Stimulated activated naive CD4-positive, alpha-beta T cell (primary cell): ENCODE measurements around the gene HOXB5.
A peak's percentile ranks its signal among the peaks of the same experiment; 100 is the strongest.

Experiments
- DNase-seq, 6 experiments: peaks; one replicate each; lab custom pipeline; 2025; lab: John Stamatoyannopoulos, UW

Gene HOXB5

GRCh38 chr17:48593126-48593829 is at the start of gene HOXB5:
TSS of gene HOXB5 (minus strand) at chr17:48593779. CDS start at chr17:48593682, 97 bp downstream.
- peak in 2 of 6 experiments; percentile 20 to 28 for DNase-seq

DNA sequence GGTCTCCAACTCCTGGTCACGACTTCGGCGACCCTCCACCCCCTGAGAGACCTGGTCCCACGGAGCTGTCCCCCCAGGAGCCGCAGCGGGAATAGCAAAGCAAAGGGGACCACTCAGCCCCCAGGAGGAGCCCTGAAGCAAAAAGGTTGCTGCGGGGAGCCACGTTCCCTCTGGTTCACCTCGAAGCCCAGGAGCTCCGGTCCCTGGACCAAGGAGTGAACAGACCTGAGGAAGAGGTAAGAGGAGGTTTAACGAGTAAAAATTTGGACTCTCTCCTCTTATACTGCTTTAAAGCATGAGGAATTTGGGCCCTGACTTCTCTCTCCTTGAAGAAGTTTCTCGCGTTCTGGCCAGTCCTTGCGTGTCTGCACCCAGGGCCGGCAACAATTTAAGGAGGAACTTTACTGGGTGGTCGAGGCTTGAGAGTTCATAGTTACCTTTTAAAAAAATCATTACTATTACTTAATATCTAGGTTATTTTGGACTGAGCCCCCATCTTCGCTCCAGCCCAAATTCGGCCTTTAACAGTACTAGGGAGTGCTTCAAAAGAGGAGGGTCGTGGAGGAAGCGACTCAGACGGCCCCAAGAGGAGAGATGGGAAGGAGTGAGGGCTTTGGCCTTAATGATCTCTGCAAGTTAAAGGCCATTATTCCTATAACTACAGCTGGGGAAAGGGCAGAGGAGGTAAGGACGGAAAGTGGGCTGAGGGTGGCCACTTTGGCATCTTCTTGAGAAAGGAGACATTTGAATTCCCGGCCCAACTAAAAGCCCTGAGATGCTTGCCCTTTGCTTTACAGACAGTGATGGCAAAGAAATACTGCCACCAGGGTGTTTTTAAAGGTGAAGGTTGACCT is 49.5 kb upstream of the HOXB5 start:
- DNase-seq = no peak

DNA sequence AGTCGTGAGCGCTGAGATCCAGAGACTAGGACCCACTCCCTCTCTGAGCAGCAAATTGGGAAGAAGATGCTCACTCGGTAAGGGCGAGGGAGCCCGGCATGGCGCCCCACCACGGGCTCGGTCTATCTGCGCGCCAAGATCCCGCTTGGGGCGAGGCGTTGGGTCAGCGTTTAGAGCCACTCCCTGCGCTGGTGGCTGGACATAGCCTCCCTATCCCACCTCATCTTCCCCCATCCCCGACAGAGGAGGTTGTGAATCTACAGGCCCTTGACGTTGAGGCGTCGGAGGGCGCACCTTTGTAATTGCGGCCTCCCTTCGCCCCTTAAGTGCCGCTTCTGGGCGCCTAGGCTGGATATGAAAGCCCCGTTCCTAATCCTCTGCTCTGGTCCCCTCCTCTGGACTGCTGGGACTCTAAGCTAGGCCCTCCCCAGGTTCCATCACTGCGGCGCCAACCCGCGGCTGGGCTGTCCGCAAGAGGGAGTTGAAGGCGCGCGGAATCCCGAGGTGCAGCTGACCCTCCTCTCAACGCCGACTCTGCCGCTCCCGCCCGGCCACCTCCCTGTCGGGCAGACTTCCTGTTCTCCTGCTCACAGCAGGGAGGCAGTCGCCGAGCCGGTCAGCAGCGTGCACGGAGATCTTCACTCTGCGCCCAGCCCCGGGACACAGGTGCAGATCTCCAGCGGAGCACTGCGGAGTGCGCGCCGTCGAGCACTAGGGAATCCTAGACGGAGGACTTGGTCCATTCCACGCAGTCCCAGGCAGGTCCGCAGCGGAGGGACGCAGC is 48.7 kb upstream of the HOXB5 start:
- DNase-seq = no peak

DNA sequence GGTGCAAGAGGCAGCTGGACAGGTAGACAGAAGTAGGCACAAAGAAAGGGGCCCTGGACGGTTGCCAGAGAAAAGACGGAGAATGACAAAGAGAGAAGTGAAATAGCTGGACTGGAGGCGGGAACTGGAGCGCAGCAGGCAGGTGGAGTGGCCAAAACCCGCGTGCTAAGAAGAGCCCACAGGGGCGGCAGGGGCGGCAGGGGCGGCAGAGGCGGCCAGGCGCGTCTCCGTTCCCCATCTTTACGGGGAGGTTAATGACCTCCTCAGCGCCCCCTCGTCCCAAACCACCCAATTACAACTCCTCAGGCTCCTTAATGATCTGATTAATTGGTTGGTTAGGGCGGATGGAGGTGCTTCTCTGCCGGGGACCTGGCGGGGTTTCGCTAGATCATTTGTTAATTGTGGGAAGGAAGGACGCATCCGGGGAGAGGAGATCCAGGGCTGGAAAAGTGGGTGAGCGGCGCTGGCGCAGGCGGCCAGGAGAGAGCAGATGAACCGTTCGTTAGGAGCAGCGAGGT is 48.0 kb upstream of the HOXB5 start:
- no peak for DNase-seq

DNA sequence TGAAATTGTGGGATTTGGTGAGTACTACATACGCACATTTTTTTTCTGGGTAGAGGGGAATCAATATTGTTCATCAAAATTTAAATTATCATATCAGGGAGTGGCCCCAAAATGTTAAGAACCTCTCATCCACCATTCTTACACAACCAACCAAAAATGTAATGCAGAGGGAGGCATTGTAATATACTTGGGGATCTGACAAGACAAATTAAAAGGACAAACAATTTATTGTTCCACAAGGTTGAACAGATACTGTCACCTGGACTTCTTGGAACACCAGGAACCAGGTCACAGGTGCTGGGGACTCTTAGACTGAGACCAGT is 47.2 kb upstream of the HOXB5 start:
- DNase-seq = no peak

DNA sequence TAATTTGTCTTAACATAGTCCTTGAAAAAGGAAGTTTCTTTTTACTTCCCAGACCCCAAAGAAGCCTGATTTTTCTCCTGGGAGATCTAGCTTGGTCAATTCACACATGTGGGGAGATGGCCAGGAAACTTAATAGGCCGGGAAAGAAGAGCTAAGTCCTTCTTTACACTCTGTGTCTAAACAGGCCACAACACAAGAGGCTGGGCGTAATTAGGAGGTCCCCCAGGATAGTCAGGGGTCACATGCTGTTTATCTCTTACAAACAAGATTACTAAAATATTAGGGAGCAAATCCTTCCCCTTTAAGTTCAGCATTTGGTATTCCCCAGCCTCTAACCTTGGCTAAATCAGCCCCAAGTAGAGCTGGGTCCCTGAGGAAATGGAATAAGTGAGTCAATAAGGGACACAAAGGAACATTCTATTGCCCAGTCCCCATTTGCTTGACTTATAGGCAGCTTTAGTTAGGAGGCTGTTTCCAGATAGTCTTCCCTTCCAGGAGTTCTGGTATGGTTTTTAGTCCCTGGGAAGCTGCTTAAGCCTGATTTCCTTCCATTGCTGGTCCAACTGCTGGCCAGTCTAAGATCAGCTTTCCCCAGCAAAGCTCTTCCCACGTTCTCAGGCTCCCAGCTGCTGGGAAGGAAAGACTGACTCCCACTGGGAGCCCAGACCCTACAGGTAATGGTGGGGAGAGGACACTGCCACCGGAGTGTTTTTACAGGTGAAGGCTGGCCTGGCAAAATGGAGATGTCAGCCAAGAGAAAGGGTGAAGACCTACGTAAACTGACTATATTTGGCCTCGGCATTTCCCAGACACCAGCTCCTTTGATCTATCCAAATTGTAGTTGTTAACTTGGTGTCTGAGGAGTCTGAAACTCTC is 46.6 kb upstream of the HOXB5 start:
- no peak for DNase-seq

- no peak for DNase-seq
Observed at GRCh38 chr17:48639136-48639535, 45.6 kb upstream of the HOXB5 start.

GRCh38 chr17:48637323-48638260 is 44.0 kb upstream of the HOXB5 start:
- DNase-seq = no peak

- peak in 5 of 6 experiments; percentile 22 to 50 (median 39) for DNase-seq
Observed at GRCh38 chr17:48636177-48637018, 42.8 kb upstream of the HOXB5 start.

DNA sequence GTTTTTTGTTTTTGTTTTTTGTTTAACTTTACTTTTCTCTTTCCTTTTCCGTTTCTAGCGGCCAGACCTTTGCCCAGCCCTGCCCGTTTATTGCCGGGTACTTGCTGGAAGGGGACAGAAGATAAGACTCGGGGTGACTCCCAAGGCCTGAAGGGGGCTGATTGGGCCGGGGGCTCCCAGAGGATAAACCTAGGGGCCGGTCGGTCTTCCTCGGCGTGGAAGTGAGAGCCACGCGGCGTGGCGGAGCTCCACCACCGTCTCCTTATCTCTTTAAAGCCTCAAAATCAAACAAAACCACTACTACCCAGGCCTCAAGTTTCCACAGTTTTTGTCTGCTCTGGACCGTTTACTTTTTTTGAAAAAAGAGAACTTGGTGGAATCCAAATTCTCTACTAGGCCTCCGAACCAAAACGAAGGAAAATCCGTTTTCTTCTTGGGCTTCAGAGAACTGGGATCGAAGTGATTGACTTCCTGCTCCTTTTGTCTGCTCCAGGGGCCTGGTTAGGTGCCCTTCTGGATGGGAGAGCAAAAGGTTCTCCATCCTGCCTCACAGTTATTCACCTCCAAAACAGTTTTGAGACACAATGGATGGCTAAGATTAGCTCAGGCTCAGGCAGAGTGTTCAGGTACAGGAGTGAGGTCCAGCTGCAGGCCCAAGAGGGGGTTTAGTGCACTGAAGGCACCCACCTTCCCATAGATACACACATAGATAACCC is 41.1 kb upstream of the HOXB5 start:
- no peak for DNase-seq

DNA sequence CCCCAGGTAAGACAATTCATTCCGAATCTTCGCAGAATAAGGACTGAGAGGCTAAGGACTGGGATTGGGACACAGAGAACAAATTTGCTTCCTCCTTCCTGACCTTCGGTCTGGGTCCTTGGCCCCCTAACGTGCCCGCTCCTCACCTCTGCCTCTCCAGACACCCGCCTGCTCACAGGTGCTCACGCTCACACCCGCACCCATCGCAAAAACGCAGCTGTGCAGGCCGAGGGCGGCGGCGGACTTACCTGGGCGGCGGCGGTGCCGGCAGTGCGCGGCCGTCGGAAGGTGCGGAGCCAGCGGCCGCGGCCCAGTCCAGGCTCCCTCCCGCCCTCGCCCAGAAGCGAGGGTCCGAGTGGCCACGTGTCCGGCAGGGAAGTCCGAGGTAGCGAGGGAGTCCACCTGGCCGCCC is 39.7 kb upstream of the HOXB5 start:
- no peak for DNase-seq

GRCh38 chr17:48632579-48633265 is 39.1 kb upstream of the HOXB5 start:
- no peak for DNase-seq

GRCh38 chr17:48631693-48632578 is 38.4 kb upstream of the HOXB5 start:
- DNase-seq = no peak

GRCh38 chr17:48630925-48631692 is 37.5 kb upstream of the HOXB5 start:
- DNase-seq = no peak

DNA sequence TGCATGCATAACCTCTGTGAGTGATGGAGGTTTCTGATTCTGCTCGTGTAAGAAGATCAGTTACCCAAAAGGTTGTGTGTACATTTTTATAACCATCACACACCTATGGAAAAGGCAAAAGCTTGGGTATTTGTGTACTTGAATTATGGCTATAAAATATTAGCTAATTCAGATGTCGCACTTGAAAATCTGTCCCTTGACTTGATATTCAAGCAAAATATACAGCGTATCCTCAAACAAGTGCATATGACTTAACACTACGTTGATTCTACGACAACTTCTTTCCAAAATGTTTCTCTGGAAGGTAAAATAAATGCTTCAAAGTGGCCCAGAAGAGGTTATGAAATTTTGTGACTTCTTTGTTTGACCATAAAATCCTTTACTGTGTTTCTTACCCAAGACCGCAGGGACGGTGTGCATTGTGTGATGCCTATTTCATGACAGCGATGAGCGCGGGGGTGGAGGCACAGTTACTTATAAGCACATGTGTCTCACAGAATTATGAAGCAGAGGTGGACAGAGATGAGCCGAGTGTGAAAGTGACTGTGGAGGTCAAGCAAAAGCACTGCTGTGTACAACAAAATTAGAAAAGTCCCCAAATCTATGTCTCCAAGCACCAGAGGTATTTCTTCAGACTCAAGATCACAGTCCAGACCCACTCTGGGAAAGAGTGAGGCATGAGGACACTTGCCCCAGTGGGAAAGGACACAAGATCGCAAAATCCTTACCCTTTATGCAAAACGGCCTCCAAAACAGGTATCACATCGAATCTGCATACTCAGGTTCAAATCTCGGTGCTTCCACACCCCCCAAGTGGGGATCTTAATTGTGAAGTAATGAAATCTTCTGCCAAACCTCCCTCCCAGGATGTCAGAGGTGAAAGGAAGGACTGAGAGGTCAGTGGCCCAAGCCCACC is 36.7 kb upstream of the HOXB5 start:
- DNase-seq = no peak
